ENCODE data around the gene GPBP1. TPM values are rescaled to one million over a fixed set of nuclear protein-coding genes. Genes with fewer than 3 reads are reported as not detected.

Gene GPBP1
- total and polyA plus RNA-seq, 2 donors from 2014 or later = 52.7 to 80.9 TPM

GRCh38 chr5:57199866-57200265 is 26.0 kb downstream of the GPBP1 start:
- H3K36me3 ChIP-seq (ENCODE audit: control insufficient read depth in 2 of 3, insufficient read depth in 3 of 3, low read length in 3 of 3) = peaks cover 0 to 4% (median 0%) of the 10 kb centered on the region in 3 donors
- peaks cover 0 to 3% (median 0%) of the 10 kb centered on the region in 3 donors for H3K4me1 ChIP-seq (ENCODE audit: control insufficient read depth in 2 of 3, insufficient read depth in 2 of 3, low read depth in 1 of 3, low read length in 3 of 3)
- FAIRE-seq (no peak), DNase-seq (no peak)
- TF ChIP-seq, protein P1, sequence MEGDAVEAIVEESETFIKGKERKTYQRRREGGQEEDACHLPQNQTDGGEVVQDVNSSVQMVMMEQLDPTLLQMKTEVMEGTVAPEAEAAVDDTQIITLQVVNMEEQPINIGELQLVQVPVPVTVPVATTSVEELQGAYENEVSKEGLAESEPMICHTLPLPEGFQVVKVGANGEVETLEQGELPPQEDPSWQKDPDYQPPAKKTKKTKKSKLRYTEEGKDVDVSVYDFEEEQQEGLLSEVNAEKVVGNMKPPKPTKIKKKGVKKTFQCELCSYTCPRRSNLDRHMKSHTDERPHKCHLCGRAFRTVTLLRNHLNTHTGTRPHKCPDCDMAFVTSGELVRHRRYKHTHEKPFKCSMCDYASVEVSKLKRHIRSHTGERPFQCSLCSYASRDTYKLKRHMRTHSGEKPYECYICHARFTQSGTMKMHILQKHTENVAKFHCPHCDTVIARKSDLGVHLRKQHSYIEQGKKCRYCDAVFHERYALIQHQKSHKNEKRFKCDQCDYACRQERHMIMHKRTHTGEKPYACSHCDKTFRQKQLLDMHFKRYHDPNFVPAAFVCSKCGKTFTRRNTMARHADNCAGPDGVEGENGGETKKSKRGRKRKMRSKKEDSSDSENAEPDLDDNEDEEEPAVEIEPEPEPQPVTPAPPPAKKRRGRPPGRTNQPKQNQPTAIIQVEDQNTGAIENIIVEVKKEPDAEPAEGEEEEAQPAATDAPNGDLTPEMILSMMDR (IDR thresholded peaks at IDR 0.05; ENCODE audit: borderline replicate concordance, extremely low read depth, insufficient read depth) = no peak
- no peak overlapping the region for H3K9ac ChIP-seq (ENCODE audit: low read length in 3 of 3)
- no peak overlapping the region for H3K4me3 ChIP-seq (ENCODE audit: low read length in 3 of 3)
- H3K27ac ChIP-seq (ENCODE audit: low read depth in 2 of 2, low read length in 2 of 2) = no peak overlapping the region
- no peaks in the 10 kb centered on the region for H3K9me3 ChIP-seq (ENCODE audit: control insufficient read depth in 2 of 3, insufficient read depth in 1 of 3, low read length in 3 of 3)
- no peaks in the 10 kb centered on the region for H3K27me3 ChIP-seq (ENCODE audit: control insufficient read depth, insufficient read depth, low read length)
- intact Hi-C loops (cut with DNase I) = no loop called here

- TF ChIP-seq, protein P1 (IDR thresholded peaks at IDR 0.05; ENCODE audit: borderline replicate concordance, extremely low read depth, insufficient read depth) = no peak
- no peak overlapping the region for H3K9ac ChIP-seq (ENCODE audit: low read length in 3 of 3)
- H3K4me3 ChIP-seq (ENCODE audit: low read length in 3 of 3) = no peak overlapping the region
- H3K27ac ChIP-seq (ENCODE audit: low read depth in 2 of 2, low read length in 2 of 2) = no peak overlapping the region
- no peak for DNase-seq
- FAIRE-seq = no peak
- no peaks in the 10 kb centered on the region for H3K36me3 ChIP-seq (ENCODE audit: control insufficient read depth in 2 of 3, insufficient read depth in 3 of 3, low read length in 3 of 3)
- no peaks in the 10 kb centered on the region for H3K27me3 ChIP-seq (ENCODE audit: control insufficient read depth, insufficient read depth, low read length)
- H3K9me3 ChIP-seq (ENCODE audit: control insufficient read depth in 2 of 3, insufficient read depth in 1 of 3, low read length in 3 of 3) = no peaks in the 10 kb centered on the region
- intact Hi-C loops (cut with DNase I) = no loop called here
- H3K4me1 ChIP-seq (ENCODE audit: control insufficient read depth in 2 of 3, insufficient read depth in 2 of 3, low read depth in 1 of 3, low read length in 3 of 3) = peaks cover 0 to 5% (median 3%) of the 10 kb centered on the region in 3 donors
Measured at GRCh38 chr5:57202811-57203210, 29.0 kb downstream of the GPBP1 start.

DNA sequence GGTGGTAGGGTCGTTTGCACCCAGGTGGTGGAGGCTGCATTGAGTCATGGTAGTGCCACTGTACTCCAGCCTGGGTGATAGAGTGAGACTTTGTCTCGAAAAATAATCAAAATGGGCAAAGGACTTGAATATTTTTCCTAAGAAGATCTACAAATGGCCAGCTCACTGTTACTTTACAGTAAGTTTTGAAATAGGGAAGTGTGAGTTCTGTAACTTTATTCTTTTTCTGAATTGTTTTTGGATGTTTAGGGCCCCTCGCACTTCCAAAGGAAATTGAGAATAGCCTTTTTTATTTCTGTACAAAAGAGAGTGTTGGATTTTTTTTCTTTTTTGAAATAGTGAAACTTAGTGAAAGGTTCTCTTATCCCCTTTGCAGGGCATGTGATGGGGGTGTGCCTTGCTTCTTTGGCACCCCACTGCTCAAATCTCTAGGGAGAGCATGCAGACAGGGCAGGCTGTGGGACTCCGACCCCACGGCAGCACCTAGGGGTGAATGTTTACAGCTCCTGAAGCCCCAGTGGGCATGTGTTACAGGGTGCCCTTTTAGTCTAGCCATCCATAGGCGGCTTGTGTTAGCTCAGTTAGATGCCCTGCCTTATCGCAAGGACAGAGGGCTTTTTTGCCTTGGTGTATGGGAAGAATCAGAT is 33.3 kb downstream of the GPBP1 start:
- H3K4me1 ChIP-seq (ENCODE audit: control insufficient read depth in 2 of 3, insufficient read depth in 2 of 3, low read depth in 1 of 3, low read length in 3 of 3) = peaks cover 0 to 5% (median 2%) of the 10 kb centered on the region in 3 donors
- intact Hi-C loops (cut with DNase I) = no loop called here
- no peak for FAIRE-seq

More for the DNA sequence above, 33.3 kb downstream of the GPBP1 start:
- H3K36me3 ChIP-seq (ENCODE audit: control insufficient read depth in 2 of 3, insufficient read depth in 3 of 3, low read length in 3 of 3) = no peaks in the 10 kb centered on the region
- TF ChIP-seq, protein P1 (IDR thresholded peaks at IDR 0.05; ENCODE audit: borderline replicate concordance, extremely low read depth, insufficient read depth) = no peak
- no peaks in the 10 kb centered on the region for H3K27me3 ChIP-seq (ENCODE audit: control insufficient read depth, insufficient read depth, low read length)
- no peak for DNase-seq
- H3K27ac ChIP-seq (ENCODE audit: low read depth in 2 of 2, low read length in 2 of 2) = no peak overlapping the region
- no peak overlapping the region for H3K4me3 ChIP-seq (ENCODE audit: low read length in 3 of 3)
- no peaks in the 10 kb centered on the region for H3K9me3 ChIP-seq (ENCODE audit: control insufficient read depth in 2 of 3, insufficient read depth in 1 of 3, low read length in 3 of 3)
- no peak overlapping the region for H3K9ac ChIP-seq (ENCODE audit: low read length in 3 of 3)
